Fibroblast of mammary gland (primary cell): ENCODE results near the gene SLC12A5.
A peak's percentile ranks its signal among the peaks of the same experiment; 100 is the strongest.
"Not testable (repeated sequence)": the region's sequence is repeated elsewhere in the genome, so short reads cannot be mapped to it uniquely, and the experiment has no call there.

Experiments used
- DNase-seq: peaks from one replicate; pipeline ENCODE4 v3.0.0-alpha.2; 2010; ENCODE audit warnings: low read depth
- H3K4me3 ChIP-seq: 2 replicates; pipeline ENCODE4 v1.5.1; 2011; ENCODE audit warnings: low read depth, mild to moderate bottlenecking, low read length, moderate library complexity; ENCODE audit not compliant: control insufficient read depth
- CTCF ChIP-seq: conservative IDR thresholded peaks from 2 replicates; pipeline ENCODE4 v1.5.1; 2011; ENCODE audit warnings: low read depth, low read length, inconsistent platforms; ENCODE audit not compliant: control insufficient read depth, insufficient read depth

The SLC12A5 gene

GRCh38 chr20:45993197-45993951, 35.6 kb upstream of the SLC12A5 start:
- DNase-seq: peak; percentile 28
- no peak overlapping the region for H3K4me3 ChIP-seq
- no peak for TF ChIP-seq CTCF

GRCh38 chr20:45994761-45995493, 34.1 kb upstream of the SLC12A5 start:
- no peak overlapping the region for H3K4me3 ChIP-seq
- no peak for TF ChIP-seq CTCF
- no peak for DNase-seq

GRCh38 chr20:45995495-45996097, 33.4 kb upstream of the SLC12A5 start:
- not testable (repeated sequence) for DNase-seq

GRCh38 chr20:45997187-45997586, 31.8 kb upstream of the SLC12A5 start:
- no peak for DNase-seq
- TF ChIP-seq CTCF: no peak
- no peak overlapping the region for H3K4me3 ChIP-seq

More at GRCh38 chr20:45995495-45996097, 33.4 kb upstream of the SLC12A5 start:
- not testable (repeated sequence) for H3K4me3 ChIP-seq

GRCh38 chr20:45998337-45998736, 30.7 kb upstream of the SLC12A5 start:
- TF ChIP-seq CTCF: no peak
- no peak overlapping the region for H3K4me3 ChIP-seq
- no peak for DNase-seq

- TF ChIP-seq CTCF: no peak
- H3K4me3 ChIP-seq: no peak overlapping the region
- no peak for DNase-seq
Observed at GRCh38 chr20:45998761-45999160, 30.3 kb upstream of the SLC12A5 start.
